Measurements from ENCODE around the gene RBM43. TPM values are rescaled to one million over a fixed set of nuclear protein-coding genes. Genes with fewer than 3 reads are reported as not detected.
A peak's percentile ranks its signal among the peaks of the same experiment; 100 is the strongest.

RBM43 gene
- total RNA-seq, 2 donors from 2014 or later: 2.4 to 3.8 TPM

DNA sequence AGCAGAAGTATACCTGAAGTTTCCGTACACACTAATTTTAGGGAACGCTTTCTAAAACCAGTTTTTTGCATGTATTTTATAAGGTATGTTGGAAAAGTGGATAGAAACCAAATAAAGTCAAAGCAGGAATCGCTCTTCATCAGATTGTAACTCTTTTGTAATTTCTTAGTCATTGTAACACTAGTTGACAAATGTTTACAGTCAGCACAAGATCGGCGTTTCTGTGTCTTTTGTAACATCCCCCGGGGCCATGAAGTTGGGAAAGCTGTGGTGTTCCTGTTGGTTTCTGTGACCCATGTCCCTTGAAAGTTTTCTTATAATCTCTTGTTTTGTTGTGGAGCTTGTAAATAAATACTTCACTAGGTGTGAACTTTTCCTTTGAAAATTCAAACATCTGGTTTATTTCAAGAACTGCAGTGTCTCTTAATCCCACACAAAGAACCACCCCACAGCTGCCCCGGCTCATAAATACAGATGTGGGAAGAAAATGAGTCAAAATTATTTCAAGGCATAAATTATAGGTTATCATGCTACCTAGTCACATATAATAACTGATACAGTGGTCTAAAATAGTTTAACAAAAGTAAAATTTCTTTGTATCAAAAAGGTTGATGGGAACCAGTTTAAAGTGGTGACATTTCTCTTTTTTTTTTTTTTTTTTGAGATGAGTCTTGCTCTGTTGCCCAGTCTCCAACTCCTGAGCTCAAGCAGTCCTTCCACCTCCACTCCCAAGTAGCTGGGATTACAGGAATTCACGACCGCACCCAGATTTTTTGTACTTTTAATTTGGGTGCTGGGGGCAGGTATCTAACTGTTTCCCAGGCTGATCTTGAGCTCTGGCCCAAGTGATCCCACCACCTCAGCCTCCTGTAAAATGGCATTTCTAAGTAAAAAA, 28.6 kb upstream of the RBM43 start:
- H3K36me3 ChIP-seq: no peaks in the 10 kb centered on the region
- H3K4me1 ChIP-seq: no peaks in the 10 kb centered on the region
- no peak for TF ChIP-seq CTCF (IDR thresholded peaks at IDR 0.05)
- peak overlapping the region; percentile 99 for H3K27ac ChIP-seq
- intact Hi-C loops (cut with DNase I): loop anchor here (5.0 kb wide), 1 partner anchor 122 kb away; no protein-coding TSS in a partner anchor
- no peaks in the 10 kb centered on the region for H3K27me3 ChIP-seq
- H3K4me3 ChIP-seq: peak overlapping the region; percentile 70
- no peaks in the 10 kb centered on the region for H3K9me3 ChIP-seq
- DNase-seq: peak; percentile 35
- H3K9ac ChIP-seq (ENCODE audit: low read depth in 2 of 2, low read length in 2 of 2): peak overlapping the region; percentile 83 to 99

- intact Hi-C loops (cut with DNase I): no loop called here
- no peak overlapping the region for H3K4me3 ChIP-seq
- no peak overlapping the region for H3K9ac ChIP-seq (ENCODE audit: low read depth in 2 of 2, low read length in 2 of 2)
- no peak overlapping the region for H3K27ac ChIP-seq
- no peaks in the 10 kb centered on the region for H3K4me1 ChIP-seq
- no peaks in the 10 kb centered on the region for H3K9me3 ChIP-seq
- no peaks in the 10 kb centered on the region for H3K36me3 ChIP-seq
- no peak for DNase-seq
- H3K27me3 ChIP-seq: no peaks in the 10 kb centered on the region
- TF ChIP-seq CTCF (IDR thresholded peaks at IDR 0.05): no peak
Observed at GRCh38 chr2:151287513-151288250, 26.0 kb upstream of the RBM43 start.

- Histone ChIP-seq H3K4me1 (no peaks in the 10 kb centered on the region), H3K4me3 (no peak overlapping the region), H3K27me3 (no peaks in the 10 kb centered on the region), H3K27ac (no peak overlapping the region), H3K9ac (ENCODE audit: low read depth in 2 of 2, low read length in 2 of 2) (no peak overlapping the region), H3K9me3 (no peaks in the 10 kb centered on the region), H3K36me3 (no peaks in the 10 kb centered on the region)
- TF ChIP-seq CTCF (IDR thresholded peaks at IDR 0.05): no peak
- DNase-seq: no peak
- intact Hi-C loops (cut with DNase I): no loop called here
Observed at GRCh38 chr2:151282401-151282800, 20.7 kb upstream of the RBM43 start.

DNA sequence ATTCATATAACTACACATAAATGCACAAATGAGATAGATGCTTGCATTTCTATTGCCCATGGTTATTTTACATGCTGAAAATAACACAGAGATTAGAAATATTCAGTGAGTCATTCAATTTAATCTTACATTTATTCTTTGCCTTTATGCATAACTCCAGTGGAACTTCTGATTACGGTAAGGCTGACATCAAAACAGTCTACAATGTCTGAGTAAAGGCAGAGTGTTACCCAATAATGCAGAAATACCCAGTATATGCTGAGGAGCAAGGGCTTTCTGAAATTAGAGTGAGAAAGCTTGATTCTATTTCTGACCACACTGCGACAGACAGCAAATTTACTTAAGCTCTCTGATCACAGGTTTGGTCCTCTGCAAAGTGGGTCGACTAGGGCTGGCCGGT, 18.6 kb upstream of the RBM43 start:
- TF ChIP-seq CTCF (IDR thresholded peaks at IDR 0.05): no peak
- Histone ChIP-seq H3K9ac (ENCODE audit: low read depth in 2 of 2, low read length in 2 of 2) (no peak overlapping the region), H3K27me3 (no peaks in the 10 kb centered on the region), H3K36me3 (no peaks in the 10 kb centered on the region), H3K4me3 (no peak overlapping the region), H3K27ac (no peak overlapping the region), H3K4me1 (no peaks in the 10 kb centered on the region), H3K9me3 (no peaks in the 10 kb centered on the region)
- no peak for DNase-seq
- intact Hi-C loops (cut with DNase I): no loop called here

GRCh38 chr2:151278487-151278886, 16.8 kb upstream of the RBM43 start:
- H3K4me3 ChIP-seq: no peak overlapping the region
- no peak overlapping the region for H3K9ac ChIP-seq (ENCODE audit: low read depth in 2 of 2, low read length in 2 of 2)
- no peaks in the 10 kb centered on the region for H3K27me3 ChIP-seq
- H3K9me3 ChIP-seq: no peaks in the 10 kb centered on the region
- no peak for TF ChIP-seq CTCF (IDR thresholded peaks at IDR 0.05)
- no peak overlapping the region for H3K27ac ChIP-seq
- DNase-seq: no peak
- intact Hi-C loops (cut with DNase I): no loop called here
- no peaks in the 10 kb centered on the region for H3K4me1 ChIP-seq
- no peaks in the 10 kb centered on the region for H3K36me3 ChIP-seq
